ENCODE results near the gene TSNAXIP1. TPM values are rescaled to one million over a fixed set of nuclear protein-coding genes. Genes with fewer than 3 reads are reported as not detected.
"Not testable (repeated sequence)": the region's sequence is repeated elsewhere in the genome, so short reads cannot be mapped to it uniquely, and the experiment has no call there.

The TSNAXIP1 gene
- total and polyA plus RNA-seq, 4 donors, result 0.09 to 1.5 (median 0.69) TPM

- no peaks in the 10 kb centered on the region for H3K27me3 ChIP-seq (ENCODE audit: control insufficient read depth in 4 of 4, insufficient read depth in 4 of 4, low read length in 3 of 4)
- no peak overlapping the region for H3K27ac ChIP-seq (ENCODE audit: low read depth in 1 of 2, low read length in 2 of 2)
- 91% methylated on average over 11 of the region's 11 CpGs for WGBS
- H3K4me1 ChIP-seq (ENCODE audit: control insufficient read depth in 4 of 4, insufficient read depth in 4 of 4, low read length in 3 of 4), result peaks cover 3 to 8% (median 6%) of the 10 kb centered on the region in 4 donors
- TF ChIP-seq MAX (IDR thresholded peaks at IDR 0.05), result no peak
- TF ChIP-seq FOXA1 (IDR thresholded peaks at IDR 0.05), result no peak
- no peak for TF ChIP-seq GABPA (IDR thresholded peaks at IDR 0.05 in 1 of 2, conservative IDR thresholded peaks at IDR 0.05 in 1 of 2)
- no peak overlapping the region for H3K9ac ChIP-seq (ENCODE audit: low read depth in 1 of 2, low read length in 2 of 2)
- no peak for DNase-seq (ENCODE audit: low spot score)
- peaks cover 0 to 9% (median 2%) of the 10 kb centered on the region in 4 donors for H3K36me3 ChIP-seq (ENCODE audit: control insufficient read depth in 4 of 4, insufficient read depth in 3 of 4, low read depth in 1 of 4, low read length in 3 of 4)
- H3K9me3 ChIP-seq (ENCODE audit: control insufficient read depth in 4 of 4, low read length in 3 of 4), result no peaks in the 10 kb centered on the region
- no peak overlapping the region for H3K4me3 ChIP-seq (ENCODE audit: low read depth in 1 of 3, low read length in 3 of 3)
Observed at GRCh38 chr16:67862623-67863583, 56.2 kb downstream of the TSNAXIP1 start.

- not testable (repeated sequence) for H3K4me3 ChIP-seq (ENCODE audit: low read depth in 1 of 3, low read length in 3 of 3); H3K4me1 ChIP-seq (ENCODE audit: control insufficient read depth in 4 of 4, insufficient read depth in 4 of 4, low read length in 3 of 4); H3K27me3 ChIP-seq (ENCODE audit: control insufficient read depth in 4 of 4, insufficient read depth in 4 of 4, low read length in 3 of 4); H3K27ac ChIP-seq (ENCODE audit: low read depth in 1 of 2, low read length in 2 of 2); DNase-seq (ENCODE audit: low spot score); H3K9ac ChIP-seq (ENCODE audit: low read depth in 1 of 2, low read length in 2 of 2); H3K9me3 ChIP-seq (ENCODE audit: control insufficient read depth in 4 of 4, low read length in 3 of 4)
- WGBS, result 95% methylated on average over 6 of the region's 6 CpGs
- H3K36me3 ChIP-seq (ENCODE audit: control insufficient read depth in 4 of 4, insufficient read depth in 3 of 4, low read depth in 1 of 4, low read length in 3 of 4), result peaks cover 0 to 19% (median 4%) of the 10 kb centered on the region in 4 donors
Observed at GRCh38 chr16:67864044-67864443, 57.4 kb downstream of the TSNAXIP1 start.

GRCh38 chr16:67864594-67864993 lies 57.9 kb downstream of the TSNAXIP1 start:
- no peak overlapping the region for H3K27ac ChIP-seq (ENCODE audit: low read depth in 1 of 2, low read length in 2 of 2)
- H3K36me3 ChIP-seq (ENCODE audit: control insufficient read depth in 4 of 4, insufficient read depth in 3 of 4, low read depth in 1 of 4, low read length in 3 of 4), result peaks cover 0 to 19% (median 4%) of the 10 kb centered on the region in 4 donors

More at GRCh38 chr16:67864594-67864993, 57.9 kb downstream of the TSNAXIP1 start:
- no peaks in the 10 kb centered on the region for H3K27me3 ChIP-seq (ENCODE audit: control insufficient read depth in 4 of 4, insufficient read depth in 4 of 4, low read length in 3 of 4)
- no peak overlapping the region for H3K4me3 ChIP-seq (ENCODE audit: low read depth in 1 of 3, low read length in 3 of 3)
- no peaks in the 10 kb centered on the region for H3K4me1 ChIP-seq (ENCODE audit: control insufficient read depth in 4 of 4, insufficient read depth in 4 of 4, low read length in 3 of 4)
- no peak overlapping the region for H3K9ac ChIP-seq (ENCODE audit: low read depth in 1 of 2, low read length in 2 of 2)
- 93% methylated on average over 2 of the region's 2 CpGs for WGBS
- no peak for DNase-seq (ENCODE audit: low spot score)
- H3K9me3 ChIP-seq (ENCODE audit: control insufficient read depth in 4 of 4, low read length in 3 of 4), result no peaks in the 10 kb centered on the region
- no peak for TF ChIP-seq FOXA1 (IDR thresholded peaks at IDR 0.05)
- TF ChIP-seq EGR1 (IDR thresholded peaks at IDR 0.05; ENCODE audit: low read depth in 2 of 2), result no peak
- no peak for TF ChIP-seq TAF1 (conservative IDR thresholded peaks at IDR 0.05)
- TF ChIP-seq MAX (IDR thresholded peaks at IDR 0.05), result no peak
- no peak for TF ChIP-seq FOXA2 (IDR thresholded peaks at IDR 0.05)
- TF ChIP-seq YY1 (IDR thresholded peaks at IDR 0.05), result no peak
- TF ChIP-seq ZBTB33 (IDR thresholded peaks at IDR 0.05), result no peak
- no peak for TF ChIP-seq HNF4A (conservative IDR thresholded peaks at IDR 0.05)
- TF ChIP-seq RXRA (IDR thresholded peaks at IDR 0.05), result no peak
- no peak for TF ChIP-seq CTCF (IDR thresholded peaks at IDR 0.05; ENCODE audit: low read depth, low read length, missing input control)
- TF ChIP-seq REST (IDR thresholded peaks at IDR 0.05), result no peak
